Activated CD8-positive, alpha-beta memory T cell treated with anti-CD3 and anti-CD28 coated beads, Interleukin-2, amount 50 U/mL, for 1 hour (primary cell): ENCODE measurements around the gene ACSM2B.
"Not testable (repeated sequence)": the region's sequence is repeated elsewhere in the genome, so short reads cannot be mapped to it uniquely, and the experiment has no call there.

Experiments used
- DNase-seq: peaks from one replicate; pipeline ENCODE4 v3.0.0-alpha.2; 2020; ENCODE audit errors: extremely low read depth

Gene ACSM2B, protein sequence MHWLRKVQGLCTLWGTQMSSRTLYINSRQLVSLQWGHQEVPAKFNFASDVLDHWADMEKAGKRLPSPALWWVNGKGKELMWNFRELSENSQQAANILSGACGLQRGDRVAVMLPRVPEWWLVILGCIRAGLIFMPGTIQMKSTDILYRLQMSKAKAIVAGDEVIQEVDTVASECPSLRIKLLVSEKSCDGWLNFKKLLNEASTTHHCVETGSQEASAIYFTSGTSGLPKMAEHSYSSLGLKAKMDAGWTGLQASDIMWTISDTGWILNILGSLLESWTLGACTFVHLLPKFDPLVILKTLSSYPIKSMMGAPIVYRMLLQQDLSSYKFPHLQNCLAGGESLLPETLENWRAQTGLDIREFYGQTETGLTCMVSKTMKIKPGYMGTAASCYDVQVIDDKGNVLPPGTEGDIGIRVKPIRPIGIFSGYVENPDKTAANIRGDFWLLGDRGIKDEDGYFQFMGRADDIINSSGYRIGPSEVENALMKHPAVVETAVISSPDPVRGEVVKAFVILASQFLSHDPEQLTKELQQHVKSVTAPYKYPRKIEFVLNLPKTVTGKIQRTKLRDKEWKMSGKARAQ

GRCh38 chr16:20576145-20576544 lies at the start of gene ACSM2B:
ACSM2B (minus strand) TSS chr16:20576367; CDS start chr16:20564845, 11,522 bp downstream.
- DNase-seq: not testable (repeated sequence)

GRCh38 chr16:20624882-20625807 lies 49.0 kb upstream of the ACSM2B start:
- no peak for DNase-seq

- DNase-seq: no peak
These were observed 48.0 kb upstream of the ACSM2B start for GRCh38 chr16:20624205-20624604.

DNA sequence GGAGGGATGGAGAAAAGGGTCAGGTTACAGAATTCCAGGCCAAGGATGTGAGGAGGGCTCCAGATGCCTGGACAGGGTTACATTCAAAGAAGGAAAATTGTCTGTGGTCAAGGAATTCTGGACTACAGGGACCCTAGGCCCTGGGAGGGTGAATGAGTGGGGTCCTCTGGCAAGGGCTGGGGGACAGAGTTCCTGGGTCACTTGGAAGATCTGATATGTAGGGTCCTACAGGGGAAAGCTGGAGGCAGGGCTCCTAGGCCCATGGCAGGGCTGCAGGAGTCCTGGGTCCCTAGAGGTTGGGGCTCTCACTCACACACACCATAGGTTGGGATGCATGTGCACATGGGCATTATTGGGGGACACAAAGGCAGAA lies 46.3 kb upstream of the ACSM2B start:
- DNase-seq: no peak

DNA sequence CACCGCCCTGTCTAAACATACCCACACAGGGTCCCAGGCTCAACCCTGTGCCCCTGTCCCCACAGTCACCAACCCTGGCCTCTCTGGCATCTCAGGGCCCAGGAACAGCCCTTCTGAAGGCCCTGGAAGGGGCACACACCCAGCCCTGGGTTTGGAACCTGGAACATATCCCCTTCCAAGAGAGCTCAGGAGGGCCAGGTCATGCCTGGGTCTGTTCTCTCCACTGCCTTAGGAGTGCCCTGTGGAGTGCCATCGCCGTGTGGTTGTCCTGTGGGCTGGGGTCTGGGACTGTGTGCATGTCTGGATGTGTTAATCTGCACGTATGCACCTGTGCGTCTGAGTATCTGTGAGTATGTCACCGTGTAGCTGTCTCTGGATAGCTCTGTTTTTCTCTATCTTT lies 45.2 kb upstream of the ACSM2B start:
- no peak for DNase-seq

DNA sequence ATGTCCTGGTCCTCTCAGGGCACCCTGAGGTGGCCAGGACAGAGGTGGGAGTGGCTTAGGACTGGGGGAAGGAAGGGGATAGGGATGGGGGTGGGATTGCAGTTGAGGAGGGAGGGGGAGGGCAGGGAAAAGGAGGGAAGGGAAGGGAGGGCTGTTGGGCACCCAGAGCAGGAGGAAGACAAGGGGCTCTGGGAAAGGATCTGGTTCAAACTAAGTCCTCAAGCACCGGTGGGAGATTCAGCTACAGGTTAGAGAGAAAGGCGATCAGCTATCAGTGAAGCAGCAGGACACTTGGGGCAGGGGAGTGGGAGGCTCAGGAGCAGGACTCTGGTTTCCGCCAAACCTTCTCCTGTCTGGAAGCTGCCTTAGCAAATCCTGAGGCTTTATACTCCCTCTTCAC lies 44.6 kb upstream of the ACSM2B start:
- DNase-seq: no peak

DNA sequence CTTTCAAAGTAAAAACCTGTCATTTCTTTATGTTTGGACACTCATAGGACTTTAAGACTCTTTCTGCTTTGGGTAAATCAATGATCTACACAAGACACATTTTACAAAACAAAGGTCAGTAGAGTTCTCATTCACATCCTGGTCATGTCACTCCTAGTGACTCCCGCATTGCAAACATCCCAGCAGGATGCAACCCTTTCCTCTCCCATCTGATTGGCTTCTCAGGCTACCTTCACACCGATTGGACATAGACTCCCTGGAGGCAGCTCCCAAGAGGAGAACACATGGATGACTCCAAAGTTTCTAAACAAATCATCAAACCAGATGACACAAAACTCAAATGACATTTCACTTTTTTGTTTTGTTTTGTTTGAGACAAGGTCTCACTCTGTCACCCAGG lies 43.8 kb upstream of the ACSM2B start:
- no peak for DNase-seq

- DNase-seq: no peak
These were observed 41.1 kb upstream of the ACSM2B start for GRCh38 chr16:20617271-20617670.

DNA sequence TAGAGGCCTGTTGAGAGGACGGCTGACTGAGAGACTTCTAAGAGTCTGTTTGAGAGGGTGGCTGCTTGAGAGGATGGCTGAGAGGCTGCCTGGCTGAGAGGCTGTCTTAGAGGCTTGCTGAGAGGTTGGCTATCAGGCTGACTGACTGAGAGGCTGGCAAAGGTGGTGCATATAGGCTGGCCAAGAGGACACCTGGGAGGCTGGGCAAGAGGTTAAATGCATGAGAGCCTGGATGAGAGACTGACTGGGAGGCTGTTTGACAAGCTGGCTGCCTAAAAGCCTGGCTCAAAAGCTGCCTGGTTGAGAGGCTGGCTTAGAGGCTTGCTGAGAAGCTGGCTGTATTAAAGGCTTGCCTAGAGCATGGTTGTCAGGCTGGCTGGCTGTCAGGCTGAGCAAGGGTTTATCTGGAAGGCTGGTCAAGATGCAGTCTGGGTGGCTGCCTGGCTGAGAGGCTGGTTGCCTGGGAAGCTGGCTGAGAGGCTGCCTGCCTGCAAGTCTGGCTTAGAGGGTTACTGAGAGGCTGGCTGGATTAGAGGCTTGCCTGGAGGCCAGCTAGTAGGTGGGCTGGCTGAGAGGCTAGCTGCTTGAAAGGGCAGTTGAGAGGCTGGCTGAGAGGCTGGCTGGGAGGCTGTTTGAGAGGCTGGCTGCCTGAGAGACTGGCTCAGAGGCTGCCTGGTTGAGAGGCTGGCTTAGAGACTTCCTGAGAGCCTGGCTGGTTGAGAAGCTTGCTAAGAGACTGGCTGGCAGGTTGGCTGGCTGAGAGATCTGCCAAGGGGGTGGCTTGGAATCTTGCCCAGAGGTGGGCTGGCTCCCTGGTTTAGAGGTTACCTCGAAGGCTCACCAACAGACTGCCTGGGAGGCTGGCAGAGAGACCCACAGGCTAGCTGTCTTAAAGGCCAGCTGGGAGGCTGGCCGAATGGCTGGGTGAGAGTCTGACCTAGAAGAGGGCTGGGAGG lies 38.3 kb upstream of the ACSM2B start:
- DNase-seq: no peak

DNA sequence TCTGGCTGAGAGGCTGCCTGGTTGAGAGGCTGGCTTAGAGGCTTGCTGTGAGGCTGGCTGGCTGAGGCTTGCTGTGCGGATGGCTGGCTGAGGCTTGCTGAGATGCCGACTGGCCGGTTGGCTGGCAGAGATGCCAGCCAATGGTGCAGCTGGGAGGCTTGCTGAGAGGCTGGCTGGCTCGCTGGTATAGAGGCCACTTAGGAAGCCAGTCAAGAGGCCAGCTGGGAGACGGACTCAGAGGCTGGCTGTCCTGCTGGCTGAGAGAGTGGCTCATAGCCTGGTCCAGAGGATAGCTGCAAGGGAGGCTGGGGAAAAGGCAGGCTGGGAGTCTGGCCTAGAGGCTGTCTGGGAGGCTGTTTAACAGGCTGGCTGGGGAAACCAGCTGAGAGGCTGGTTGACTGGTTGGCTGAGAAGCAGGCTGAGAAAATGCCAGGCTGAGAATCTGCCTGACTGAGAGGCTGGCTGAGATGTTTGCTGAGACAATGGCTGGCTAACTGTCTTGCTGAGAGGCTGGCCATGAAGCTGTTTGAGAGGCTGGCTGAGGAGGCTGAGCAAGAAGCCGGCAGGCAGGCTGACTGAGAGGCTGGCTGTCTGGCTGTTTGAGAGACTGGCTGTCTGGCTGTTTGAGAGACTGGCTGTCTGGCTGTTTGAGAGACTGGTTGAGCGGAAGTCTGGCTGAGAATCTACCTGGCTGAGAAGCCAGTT lies 37.5 kb upstream of the ACSM2B start:
- DNase-seq: no peak

GRCh38 chr16:20612551-20613480 lies 36.6 kb upstream of the ACSM2B start:
- no peak for DNase-seq

DNA sequence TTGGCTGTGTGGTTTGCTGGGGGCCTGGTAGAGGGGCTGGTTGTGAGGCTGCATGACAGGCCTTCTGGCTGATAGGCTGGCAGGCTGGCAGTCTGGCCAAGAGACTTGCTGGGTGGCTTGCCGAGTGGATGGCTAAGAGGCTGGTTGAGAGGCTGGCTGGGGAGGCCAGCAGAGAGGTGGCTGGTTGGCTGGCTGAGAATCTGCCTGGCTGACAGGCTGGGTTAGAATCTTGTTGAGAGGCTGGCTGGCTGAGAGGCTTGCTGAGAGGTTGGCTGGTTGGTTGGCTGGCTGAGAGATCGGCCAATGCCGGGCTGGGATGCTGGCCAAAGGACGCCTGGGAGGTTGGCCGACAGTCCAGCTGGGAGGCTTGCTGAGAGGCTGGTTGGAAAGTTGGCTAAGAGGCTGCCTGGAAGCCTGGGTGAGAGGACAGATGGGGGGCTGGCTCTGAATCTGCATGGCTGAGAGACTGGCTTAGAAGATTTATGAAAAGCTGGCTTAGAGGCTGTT lies 35.9 kb upstream of the ACSM2B start:
- DNase-seq: no peak

- DNase-seq: no peak
These were observed 35.3 kb upstream of the ACSM2B start for GRCh38 chr16:20611350-20611902.

DNA sequence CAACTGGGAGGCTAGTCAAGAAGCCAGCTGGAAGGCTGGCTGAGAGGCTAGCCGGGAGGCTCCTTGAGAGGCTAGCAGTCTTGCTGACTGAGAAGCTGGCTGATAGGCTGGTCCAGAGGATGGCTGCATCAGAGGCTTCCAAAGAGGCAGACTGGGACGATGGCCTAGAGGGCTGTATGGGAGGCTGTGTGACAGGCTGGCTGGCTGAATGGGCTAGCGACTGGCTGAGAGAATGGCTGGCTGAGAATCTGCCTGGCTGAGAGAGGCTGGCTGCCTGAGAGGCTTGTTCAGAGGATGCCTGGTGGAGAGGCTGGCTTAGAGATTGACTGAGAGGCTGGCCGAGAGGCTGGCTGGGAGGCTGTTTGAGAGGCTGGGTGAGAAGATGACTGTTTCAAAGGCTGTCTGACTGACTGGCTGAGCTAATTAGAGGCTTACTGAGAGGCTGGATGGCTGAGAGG lies 34.8 kb upstream of the ACSM2B start:
- no peak for DNase-seq

DNA sequence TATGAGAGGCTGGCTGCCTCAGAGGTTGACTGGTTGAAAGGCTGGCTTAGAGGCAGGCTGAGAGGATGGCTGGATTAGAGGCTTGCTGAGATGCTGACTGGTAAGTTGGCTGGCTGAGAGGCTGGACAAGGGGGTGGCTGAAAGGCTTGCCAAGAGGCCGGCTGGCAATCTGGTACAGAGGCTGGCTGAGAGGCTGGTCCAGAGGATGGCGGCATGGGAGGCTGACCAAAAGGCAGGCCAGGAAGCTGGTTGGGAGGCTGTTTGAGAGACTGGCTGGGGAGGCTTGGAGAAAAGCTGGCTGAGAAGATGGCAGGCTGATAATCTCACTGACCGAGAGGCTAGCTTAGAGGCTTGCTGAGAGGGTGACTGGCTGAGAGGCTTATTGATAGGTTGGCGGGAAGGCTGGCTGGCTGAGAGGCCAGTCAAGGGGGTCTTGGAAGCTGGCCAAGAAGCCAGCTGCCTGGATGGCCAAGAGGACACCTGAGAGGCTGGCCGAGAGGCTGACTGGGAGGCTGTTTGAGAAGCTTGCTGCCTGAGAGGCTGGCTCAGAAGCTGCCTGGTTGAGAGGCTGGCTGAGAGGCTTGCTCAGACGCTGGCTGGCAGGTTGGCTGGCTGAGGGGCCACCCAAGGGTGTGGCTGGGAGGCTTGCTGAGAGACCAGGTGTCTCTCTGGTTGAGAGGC lies 34.2 kb upstream of the ACSM2B start:
- no peak for DNase-seq

GRCh38 chr16:20602205-20602604 lies 26.0 kb upstream of the ACSM2B start:
- DNase-seq: not testable (repeated sequence)

DNA sequence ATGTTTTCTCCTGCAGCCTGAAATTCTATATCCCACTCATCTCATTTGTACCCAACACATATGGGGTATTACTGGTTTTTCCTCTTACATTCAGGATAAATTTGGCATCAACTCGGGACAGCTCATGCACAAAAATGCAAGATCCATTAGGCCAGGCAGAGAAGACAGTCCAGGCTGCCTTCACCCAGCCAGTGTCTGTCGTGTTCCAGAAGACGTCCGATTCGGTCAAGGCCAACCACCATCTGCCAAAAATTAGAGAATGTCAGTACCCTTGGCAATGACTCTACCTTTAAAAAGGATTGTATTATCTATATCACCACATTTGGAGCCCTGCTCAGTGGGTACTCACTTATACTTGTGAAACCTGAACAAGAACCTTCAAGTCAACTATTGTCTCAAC lies 23.3 kb upstream of the ACSM2B start:
- DNase-seq: not testable (repeated sequence)

DNA sequence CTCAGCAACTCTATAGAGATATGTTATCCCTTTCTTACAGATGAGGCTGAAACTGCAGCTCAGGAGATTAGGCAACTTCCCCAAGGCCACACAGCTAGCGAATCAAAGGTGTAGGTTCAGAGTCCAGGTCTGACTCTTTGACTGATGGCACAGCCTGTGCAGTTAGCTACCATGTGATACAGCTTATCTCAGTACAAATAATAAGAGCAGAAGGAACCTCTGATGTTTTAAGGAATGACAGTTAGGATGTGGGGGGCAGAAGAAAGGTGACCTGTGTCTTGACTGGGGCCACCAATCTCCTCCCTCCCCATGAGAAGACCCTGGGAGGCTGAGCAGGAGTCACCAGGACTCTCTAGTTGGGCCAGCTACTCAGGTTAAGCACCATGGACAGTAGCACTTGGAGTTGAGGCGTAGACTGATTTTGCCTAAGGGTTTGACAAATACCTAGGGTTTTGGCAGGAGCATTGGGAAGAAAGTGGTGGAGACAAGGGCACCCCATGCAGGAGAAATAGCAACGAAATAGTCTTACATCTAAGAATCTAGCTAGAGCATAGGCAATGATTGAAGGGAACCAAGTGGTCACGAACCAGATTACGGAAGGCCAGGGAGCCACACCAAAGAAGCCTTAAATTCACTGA lies 22.8 kb upstream of the ACSM2B start:
- DNase-seq: no peak
